GM18870 (cell line): Measurements from ENCODE around the gene SEMA7A.
"Not testable (repeated sequence)": the region's sequence is repeated elsewhere in the genome, so short reads cannot be mapped to it uniquely, and the experiment has no call there.

Experiments used
- ATAC-seq: cut with Tn5 transposase; IDR thresholded peaks from one replicate; pipeline ENCODE4 v1.9.1; 2021; ENCODE audit warnings: moderate library complexity; ENCODE audit not compliant: unreplicated experiment

SEMA7A gene

GRCh38 chr15:74376226-74376625 lies 57.5 kb downstream of the SEMA7A start:
- ATAC-seq = no peak

GRCh38 chr15:74375303-74375693 lies 58.5 kb downstream of the SEMA7A start:
- ATAC-seq = no peak

- ATAC-seq = no peak
Observed at GRCh38 chr15:74374648-74375302, 59.0 kb downstream of the SEMA7A start.

- ATAC-seq = no peak
Observed at GRCh38 chr15:74373731-74374647, 59.8 kb downstream of the SEMA7A start.

GRCh38 chr15:74373056-74373650 lies 60.6 kb downstream of the SEMA7A start:
- no peak for ATAC-seq

- ATAC-seq = no peak
Observed at GRCh38 chr15:74370471-74370870, 63.3 kb downstream of the SEMA7A start.

GRCh38 chr15:74369756-74370155 lies 64.0 kb downstream of the SEMA7A start:
- ATAC-seq = no peak

GRCh38 chr15:74369084-74369745 lies 64.5 kb downstream of the SEMA7A start:
- ATAC-seq = no peak

- ATAC-seq = no peak
Observed at GRCh38 chr15:74368121-74368520, 65.6 kb downstream of the SEMA7A start.

GRCh38 chr15:74367296-74367854 lies 66.4 kb downstream of the SEMA7A start, which contains the start of gene CYP11A1:
Gene CYP11A1, minus strand, starts transcription at chr15:74367646. Its CDS starts 61 bp downstream, at chr15:74367585.
- ATAC-seq = no peak

GRCh38 chr15:74365598-74366445 lies 67.9 kb downstream of the SEMA7A start:
- ATAC-seq = no peak

GRCh38 chr15:74364936-74365597 lies 68.7 kb downstream of the SEMA7A start:
- ATAC-seq = no peak

GRCh38 chr15:74362482-74362881 lies 71.3 kb downstream of the SEMA7A start:
- ATAC-seq = no peak

- ATAC-seq = not testable (repeated sequence)
Observed at GRCh38 chr15:74360855-74361254, 72.9 kb downstream of the SEMA7A start.

- ATAC-seq = not testable (repeated sequence)
Observed at GRCh38 chr15:74359376-74359775, 74.4 kb downstream of the SEMA7A start.
